ENCODE data around the gene CHST1.

GRCh38 chr11:45665206-45665932 is at the start of gene CHST1:
- TF ChIP-seq POLR2A (IDR thresholded peaks at IDR 0.05; ENCODE audit: low read depth, low read length) (no peak), POLR2AphosphoS5 (IDR thresholded peaks at IDR 0.05; ENCODE audit: low read depth, low read length) (no peak), TAF1 (IDR thresholded peaks at IDR 0.05; ENCODE audit: borderline replicate concordance, low read depth, low read length) (no peak)
